AG04450 (cell line): ENCODE measurements around the gene HNMT. TPM values are rescaled to one million over a fixed set of nuclear protein-coding genes. Genes with fewer than 3 reads are reported as not detected.

Source experiments
- CTCF ChIA-PET: fragments of 300-600, 350-600 bp; formaldehyde crosslinking; extraction: SDS; loops from one replicate; lab custom pipeline; 2022; ENCODE audit warnings: antibody characterized with exemption, inconsistent platforms; lab: Charles Lee
- POLR2A ChIA-PET: fragments of 350-600 bp; formaldehyde crosslinking; extraction: SDS; loops from one replicate; lab custom pipeline; 2021; ENCODE audit warnings: antibody characterized with exemption, inconsistent platforms; lab: Yijun Ruan, JAX
- DNase-seq: peaks from one replicate; pipeline ENCODE4 v3.0.0-alpha.2; 2011; ENCODE audit warnings: low read depth, low spot score
- H3K27ac ChIP-seq: one replicate; pipeline ENCODE4 v1.5.1; 2012; ENCODE audit warnings: low read depth, low read length, control low read depth
- H3K27me3 ChIP-seq: one replicate; pipeline ENCODE4 v1.6.0; 2012; ENCODE audit warnings: low read length; ENCODE audit not compliant: control insufficient read depth, insufficient read depth
- H3K4me3 ChIP-seq: 2 replicates; pipeline ENCODE4 v1.5.1; 2011; ENCODE audit warnings: mild to moderate bottlenecking, low read depth, low read length, control low read depth
- H3K9me3 ChIP-seq: 2 replicates; pipeline ENCODE4 v1.5.1; 2012; ENCODE audit warnings: low read length; ENCODE audit not compliant: control insufficient read depth, insufficient read depth
- CTCF ChIP-seq: IDR thresholded peaks from 2 replicates; pipeline ENCODE4 v1.5.1; 2011; ENCODE audit warnings: low read depth, low read length, control low read depth, inconsistent platforms
- polyA plus RNA-seq: library from polyadenylated mRNA; depleted of rRNA; stranded (reverse); fragments of >200 nt; gene quantifications from 2 replicates; pipeline ENCODE4 v1.2.3, GENCODE V29; 2011

HNMT gene
- polyA plus RNA-seq, 1 experiment = 47.0 TPM

GRCh38 chr2:138034536-138034935 is 70.3 kb downstream of the HNMT start:
- no peak for DNase-seq
- H3K4me3 ChIP-seq = no peak overlapping the region
- no peak overlapping the region for H3K27ac ChIP-seq
- ChIA-PET CTCF (no interaction called here), POLR2A (no interaction called here)
- no peak for TF ChIP-seq CTCF
- no peaks in the 10 kb centered on the region for H3K9me3 ChIP-seq
- no peaks in the 10 kb centered on the region for H3K27me3 ChIP-seq

- Histone ChIP-seq H3K27me3 (no peaks in the 10 kb centered on the region), H3K4me3 (no peak overlapping the region), H3K9me3 (no peaks in the 10 kb centered on the region), H3K27ac (no peak overlapping the region)
- no peak for TF ChIP-seq CTCF
- DNase-seq = no peak
- ChIA-PET CTCF (no interaction called here), POLR2A (no interaction called here)
Measured at GRCh38 chr2:138035608-138036217, 71.4 kb downstream of the HNMT start.

GRCh38 chr2:138036522-138036921 is 72.2 kb downstream of the HNMT start:
- no peak overlapping the region for H3K27ac ChIP-seq
- CTCF ChIA-PET = no interaction called here
- no peak for TF ChIP-seq CTCF
- H3K4me3 ChIP-seq = no peak overlapping the region
- POLR2A ChIA-PET = no interaction called here
- DNase-seq = no peak
- H3K9me3 ChIP-seq = no peaks in the 10 kb centered on the region
- peaks cover under 1% of the 10 kb centered on the region for H3K27me3 ChIP-seq

GRCh38 chr2:138037090-138037489 is 72.8 kb downstream of the HNMT start:
- ChIA-PET POLR2A (no interaction called here), CTCF (interaction anchor here (1.1 kb wide), 1 partner anchor 790 kb away, joined by 3 read pairs; no protein-coding TSS in a partner anchor)
- Histone ChIP-seq H3K27ac (no peak overlapping the region), H3K27me3 (peaks cover 2% of the 10 kb centered on the region), H3K4me3 (no peak overlapping the region), H3K9me3 (no peaks in the 10 kb centered on the region)
- TF ChIP-seq CTCF = no peak
- DNase-seq = no peak

- POLR2A ChIA-PET = no interaction called here
- Histone ChIP-seq H3K9me3 (no peaks in the 10 kb centered on the region), H3K27me3 (peaks cover 2% of the 10 kb centered on the region), H3K27ac (no peak overlapping the region), H3K4me3 (no peak overlapping the region)
- no peak for TF ChIP-seq CTCF
- DNase-seq = no peak
- CTCF ChIA-PET = no interaction called here
Measured at GRCh38 chr2:138040616-138041015, 76.3 kb downstream of the HNMT start.
